ENCODE data around the gene MEIKIN. TPM values are rescaled to one million over a fixed set of nuclear protein-coding genes. Genes with fewer than 3 reads are reported as not detected.
"Not testable (repeated sequence)": the region's sequence is repeated elsewhere in the genome, so short reads cannot be mapped to it uniquely, and the experiment has no call there.

MEIKIN gene
- total RNA-seq, 1 donor from 2014 or later, result not detected

GRCh38 chr5:131786900-131787692 lies 158.4 kb downstream of the MEIKIN start:
- Mint-ChIP-seq H3K9me3 (ENCODE audit: unreplicated experiment) (no peaks in the 10 kb centered on the region), H3K36me3 (ENCODE audit: unreplicated experiment) (no peaks in the 10 kb centered on the region), H3K4me1 (ENCODE audit: low read depth, unreplicated experiment) (no peaks in the 10 kb centered on the region), H3K4me3 (ENCODE audit: unreplicated experiment) (no peak overlapping the region), H3K27ac (ENCODE audit: unreplicated experiment) (no peak overlapping the region), H3K27me3 (ENCODE audit: unreplicated experiment) (no peaks in the 10 kb centered on the region)
- no peak for DNase-seq
- no peak for TF ChIP-seq CTCF (IDR thresholded peaks at IDR 0.05; ENCODE audit: partially characterized antibody, unreplicated experiment)

GRCh38 chr5:131786036-131786435 lies 159.4 kb downstream of the MEIKIN start:
- H3K27me3 Mint-ChIP-seq (ENCODE audit: unreplicated experiment), result no peaks in the 10 kb centered on the region
- no peak for TF ChIP-seq CTCF (IDR thresholded peaks at IDR 0.05; ENCODE audit: partially characterized antibody, unreplicated experiment)
- no peak overlapping the region for H3K27ac Mint-ChIP-seq (ENCODE audit: unreplicated experiment)

DNA sequence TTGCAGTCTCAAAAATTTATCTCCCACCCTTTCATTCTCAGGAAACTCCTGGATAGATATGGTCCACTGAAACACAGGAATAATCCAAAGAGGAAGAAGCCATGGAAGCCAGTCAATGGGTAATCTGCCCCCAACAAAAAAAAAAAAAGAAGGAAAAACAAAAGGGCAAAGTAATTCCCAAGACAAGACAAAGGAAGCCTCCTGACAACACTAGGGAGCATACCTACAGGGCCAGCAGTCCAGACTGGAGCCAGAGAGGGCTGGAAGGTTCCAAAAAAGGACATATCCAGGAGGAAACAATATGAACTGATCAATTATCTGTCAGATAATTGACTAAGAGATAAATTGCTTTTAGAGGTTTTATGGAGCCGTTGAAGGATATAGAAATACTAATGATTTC lies 161.6 kb downstream of the MEIKIN start:
- no peak for TF ChIP-seq CTCF (IDR thresholded peaks at IDR 0.05; ENCODE audit: partially characterized antibody, unreplicated experiment)
- no peak for DNase-seq
- Mint-ChIP-seq H3K4me3 (ENCODE audit: unreplicated experiment) (no peak overlapping the region), H3K27me3 (ENCODE audit: unreplicated experiment) (no peaks in the 10 kb centered on the region), H3K4me1 (ENCODE audit: low read depth, unreplicated experiment) (no peaks in the 10 kb centered on the region), H3K9me3 (ENCODE audit: unreplicated experiment) (no peaks in the 10 kb centered on the region), H3K27ac (ENCODE audit: unreplicated experiment) (no peak overlapping the region), H3K36me3 (ENCODE audit: unreplicated experiment) (no peaks in the 10 kb centered on the region)

More at GRCh38 chr5:131786036-131786435, 159.4 kb downstream of the MEIKIN start:
- H3K9me3 Mint-ChIP-seq (ENCODE audit: unreplicated experiment), result no peaks in the 10 kb centered on the region
- DNase-seq, result no peak
- no peaks in the 10 kb centered on the region for H3K4me1 Mint-ChIP-seq (ENCODE audit: low read depth, unreplicated experiment)
- H3K4me3 Mint-ChIP-seq (ENCODE audit: unreplicated experiment), result no peak overlapping the region
- H3K36me3 Mint-ChIP-seq (ENCODE audit: unreplicated experiment), result no peaks in the 10 kb centered on the region

DNA sequence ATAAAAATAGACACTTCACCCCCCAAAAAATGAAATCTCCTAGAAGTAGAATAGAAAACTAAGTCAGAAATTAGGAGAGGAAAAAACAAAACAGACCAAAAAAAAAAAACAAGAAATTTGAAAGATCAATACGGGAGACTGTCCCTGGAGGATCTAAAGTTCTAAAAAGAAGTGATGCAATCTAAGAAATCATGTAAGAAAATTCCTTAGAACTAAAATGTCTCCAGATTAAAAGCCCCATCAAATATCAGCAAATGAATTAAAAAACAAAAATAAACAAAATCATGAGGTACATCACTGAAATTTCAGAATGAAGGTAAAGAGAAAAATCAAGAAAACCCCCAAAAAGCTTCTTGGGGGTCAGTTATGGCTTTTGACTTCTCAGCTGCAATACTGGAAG lies 162.1 kb downstream of the MEIKIN start:
- H3K27ac Mint-ChIP-seq (ENCODE audit: unreplicated experiment), result no peak overlapping the region
- no peak overlapping the region for H3K4me3 Mint-ChIP-seq (ENCODE audit: unreplicated experiment)
- H3K4me1 Mint-ChIP-seq (ENCODE audit: low read depth, unreplicated experiment), result no peaks in the 10 kb centered on the region
- no peaks in the 10 kb centered on the region for H3K27me3 Mint-ChIP-seq (ENCODE audit: unreplicated experiment)
- no peaks in the 10 kb centered on the region for H3K36me3 Mint-ChIP-seq (ENCODE audit: unreplicated experiment)
- no peak for TF ChIP-seq CTCF (IDR thresholded peaks at IDR 0.05; ENCODE audit: partially characterized antibody, unreplicated experiment)
- H3K9me3 Mint-ChIP-seq (ENCODE audit: unreplicated experiment), result no peaks in the 10 kb centered on the region
- no peak for DNase-seq

GRCh38 chr5:131782717-131783116 lies 162.7 kb downstream of the MEIKIN start:
- no peak for TF ChIP-seq CTCF (IDR thresholded peaks at IDR 0.05; ENCODE audit: partially characterized antibody, unreplicated experiment)
- H3K36me3 Mint-ChIP-seq (ENCODE audit: unreplicated experiment), result no peaks in the 10 kb centered on the region
- no peaks in the 10 kb centered on the region for H3K4me1 Mint-ChIP-seq (ENCODE audit: low read depth, unreplicated experiment)
- no peak for DNase-seq
- no peaks in the 10 kb centered on the region for H3K9me3 Mint-ChIP-seq (ENCODE audit: unreplicated experiment)
- H3K27me3 Mint-ChIP-seq (ENCODE audit: unreplicated experiment), result no peaks in the 10 kb centered on the region
- no peak overlapping the region for H3K4me3 Mint-ChIP-seq (ENCODE audit: unreplicated experiment)
- no peak overlapping the region for H3K27ac Mint-ChIP-seq (ENCODE audit: unreplicated experiment)

DNA sequence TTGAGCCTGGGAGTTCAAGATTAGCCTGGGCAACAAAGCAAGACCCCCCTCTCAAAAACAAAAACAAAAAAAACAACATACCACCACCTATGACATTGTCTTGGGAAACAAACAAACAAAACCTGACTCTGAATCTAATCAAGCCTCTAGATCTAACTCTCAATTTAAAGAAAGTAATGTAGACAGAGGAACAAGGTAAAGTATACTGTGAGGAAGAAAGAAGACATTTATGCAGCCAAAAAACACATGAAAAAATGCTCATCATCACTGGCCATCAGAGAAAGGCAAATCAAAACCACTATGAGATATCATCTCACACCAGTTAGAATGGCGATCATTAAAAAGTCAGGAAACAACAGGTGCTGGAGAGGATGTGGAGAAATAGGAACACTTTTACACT lies 167.3 kb downstream of the MEIKIN start:
- not testable (repeated sequence) for H3K9me3 Mint-ChIP-seq (ENCODE audit: unreplicated experiment); H3K4me3 Mint-ChIP-seq (ENCODE audit: unreplicated experiment); H3K27ac Mint-ChIP-seq (ENCODE audit: unreplicated experiment); H3K27me3 Mint-ChIP-seq (ENCODE audit: unreplicated experiment); DNase-seq; H3K36me3 Mint-ChIP-seq (ENCODE audit: unreplicated experiment); H3K4me1 Mint-ChIP-seq (ENCODE audit: low read depth, unreplicated experiment)
